HepG2 (cell line): ENCODE results near the gene IGFLR1. TPM values are rescaled to one million over a fixed set of nuclear protein-coding genes. Genes with fewer than 3 reads are reported as not detected.

Experiments used
- ARNTL ChIP-seq: sonication (generic); formaldehyde crosslinking; IDR thresholded peaks from 2 replicates; pipeline ENCODE4 v1.4.0; 2020; ENCODE audit warnings: mild to moderate bottlenecking, missing genetic modification reagents
- CBX5 ChIP-seq: sonication (generic); formaldehyde crosslinking; IDR thresholded peaks from 2 replicates; pipeline ENCODE4 v1.4.0; 2020; ENCODE audit warnings: missing genetic modification reagents, borderline replicate concordance
- CC2D1A ChIP-seq: sonication (generic); formaldehyde crosslinking; IDR thresholded peaks from 2 replicates; pipeline ENCODE4 v1.8.1; 2023; ENCODE audit warnings: mild to moderate bottlenecking, missing genetic modification reagents
- CREB1 ChIP-seq, 2 experiments: fragments of 450-650 bp in 1 of 2; IDR thresholded peaks; 2 replicates each; pipeline ENCODE4 v1.6.1; 2016 to 2017; ENCODE audit warnings: control low read depth in 1 of 2, mild to moderate bottlenecking in 1 of 2, missing compliant biosample characterization in 1 of 2, missing genetic modification characterization in 1 of 2
- GTF2F1 ChIP-seq: fragments of 150-350 bp; IDR thresholded peaks from 2 replicates; pipeline ENCODE4 v1.6.1; 2014; ENCODE audit warnings: low read length
- HMGXB3 ChIP-seq: sonication (generic); formaldehyde crosslinking; IDR thresholded peaks from 2 replicates; pipeline ENCODE4 v1.4.0; 2020; ENCODE audit warnings: missing genetic modification reagents, borderline replicate concordance
- JDP2 ChIP-seq: sonication (generic); formaldehyde crosslinking; IDR thresholded peaks from 2 replicates; pipeline ENCODE4 v1.8.1; 2022; ENCODE audit warnings: missing genetic modification reagents, borderline replicate concordance
- PATZ1 ChIP-seq: sonication (generic); formaldehyde crosslinking; IDR thresholded peaks from 2 replicates; pipeline ENCODE4 v1.4.0; 2020; ENCODE audit warnings: missing genetic modification reagents
- PLRG1 ChIP-seq: fragments of 450-650 bp; conservative IDR thresholded peaks from 2 replicates; pipeline ENCODE4 v1.6.1; 2016
- REXO4 ChIP-seq: sonication (generic); formaldehyde crosslinking; IDR thresholded peaks from 2 replicates; pipeline ENCODE4 v1.8.0; 2022; ENCODE audit warnings: missing genetic modification reagents, mild to moderate bottlenecking, borderline replicate concordance
- SMARCE1 ChIP-seq: fragments of 450-650 bp; IDR thresholded peaks from 2 replicates; pipeline ENCODE4 v1.6.1; 2017; ENCODE audit warnings: borderline replicate concordance
- SP140L ChIP-seq: sonication (generic); formaldehyde crosslinking; IDR thresholded peaks from 2 replicates; pipeline ENCODE4 v1.4.0; 2020; ENCODE audit warnings: missing genetic modification reagents, borderline replicate concordance
- ZFP36L1 ChIP-seq: sonication (generic); formaldehyde crosslinking; IDR thresholded peaks from 2 replicates; pipeline ENCODE4 v1.8.0; 2022; ENCODE audit warnings: mild to moderate bottlenecking, missing genetic modification reagents, moderate library complexity
- ZNF17 ChIP-seq: sonication (generic); formaldehyde crosslinking; IDR thresholded peaks from 2 replicates; pipeline ENCODE4 v1.5.0; 2020; ENCODE audit warnings: mild to moderate bottlenecking, missing genetic modification reagents
- ZNF282 ChIP-seq: fragments of 450-650 bp; IDR thresholded peaks from 2 replicates; pipeline ENCODE4 v1.6.1; 2018; ENCODE audit not compliant: partially characterized antibody
- ZNF354B ChIP-seq: sonication (generic); formaldehyde crosslinking; IDR thresholded peaks from 2 replicates; pipeline ENCODE4 v1.8.0; 2022; ENCODE audit warnings: mild to moderate bottlenecking, missing genetic modification reagents
- ZNF574 ChIP-seq: sonication (generic); formaldehyde crosslinking; IDR thresholded peaks from 2 replicates; pipeline ENCODE4 v1.4.0; 2020; ENCODE audit warnings: missing genetic modification reagents
- polyA plus RNA-seq, 8 experiments: library from polyadenylated mRNA; depleted of rRNA in 3 of 8; stranded (reverse) in 7 of 8; unstranded in 1 of 8; fragments of >200 nt; fragmentation: Illumina TruSeq in 4 of 8; extraction: Trizol in 4 of 8; gene quantifications; 2 replicates each; pipeline versions ENCODE4 v1.2.1 to v1.2.3, GENCODE V29; 2011 to 2016; ENCODE audit warnings: low read depth in 4 of 8, missing spikeins in 1 of 8, mixed read lengths in 1 of 8; ENCODE audit not compliant: insufficient read depth in 1 of 8
- total RNA-seq, 5 experiments: library from RNA; depleted of rRNA; stranded (reverse); fragments of >200 nt; fragmentation: Illumina TruSeq; extraction: Trizol; gene quantifications; 2 replicates each; pipeline ENCODE4 v1.2.3, GENCODE V29; 2016; ENCODE audit warnings: low read depth in 1 of 5
- TF ChIP-seq, protein P1 (sequence below): IDR thresholded peaks from 2 replicates; pipeline ENCODE4 v1.6.1; 2016; ENCODE audit warnings: mild to moderate bottlenecking, missing biosample characterization, missing genetic modification reagents
- TF ChIP-seq, protein P2 (sequence below): sonication (generic); formaldehyde crosslinking; IDR thresholded peaks from 2 replicates; pipeline ENCODE4 v1.4.0; 2020; ENCODE audit warnings: missing genetic modification reagents

The IGFLR1 gene
- total and polyA plus RNA-seq, 2 of the 13 experiments (the other 11 are each of a cell fraction or from before 2014, with no cell fraction given) = 5.4 to 8.9 TPM

DNA sequence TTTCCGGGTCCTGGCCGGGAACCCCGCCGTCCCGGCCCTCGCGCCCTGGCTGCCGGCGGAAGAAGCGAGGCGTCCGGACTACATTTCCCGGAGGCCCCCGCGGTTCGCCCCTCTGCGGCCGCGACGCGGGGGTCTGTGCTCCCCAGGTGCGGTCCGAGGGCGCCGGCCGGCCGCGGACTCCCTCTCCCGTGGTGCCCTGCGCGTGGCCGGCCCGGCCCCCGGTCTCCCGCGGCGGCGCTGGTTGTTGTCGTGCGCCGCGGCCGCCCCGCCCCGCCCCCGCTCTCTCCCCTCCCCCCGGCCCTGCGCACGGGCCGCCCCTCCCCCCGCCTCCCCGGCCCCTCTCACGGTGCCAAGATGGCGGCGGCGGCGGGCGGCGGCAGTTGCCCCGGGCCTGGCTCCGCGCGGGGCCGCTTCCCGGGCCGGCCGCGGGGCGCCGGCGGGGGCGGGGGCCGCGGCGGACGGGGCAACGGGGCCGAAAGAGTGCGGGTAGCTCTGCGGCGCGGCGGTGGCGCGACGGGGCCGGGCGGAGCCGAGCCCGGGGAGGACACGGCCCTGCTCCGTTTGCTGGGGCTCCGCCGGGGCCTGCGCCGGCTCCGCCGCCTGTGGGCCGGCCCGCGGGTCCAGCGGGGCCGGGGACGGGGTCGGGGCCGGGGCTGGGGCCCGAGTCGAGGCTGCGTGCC is 24.4 kb downstream of the IGFLR1 start, which contains the start of gene KMT2B (continued):
- TF ChIP-seq REXO4 (CRISPR knock-in tag) (no peak), ZNF17 (no peak), ZNF574 (CRISPR knock-in tag) (peak; percentile 64), PATZ1 (CRISPR knock-in tag) (peak; percentile 74), SMARCE1 (no peak), SP140L (no peak), ZFP36L1 (no peak), GTF2F1 (no peak), CBX5 (CRISPR knock-in tag) (no peak), ZNF354B (CRISPR knock-in tag) (no peak), CC2D1A (no peak), ZNF282 (no peak), HMGXB3 (CRISPR knock-in tag) (no peak), ARNTL (CRISPR knock-in tag) (no peak), CREB1 (IDR thresholded peaks at IDR 0.05) (peak; percentile 62; the same call in 1 of the 2 replicates), CREB1 (CRISPR knock-in tag; IDR thresholded peaks at IDR 0.05) (peak; percentile 66), PLRG1 (no peak), JDP2 (CRISPR knock-in tag) (no peak)
- TF ChIP-seq, protein P1, sequence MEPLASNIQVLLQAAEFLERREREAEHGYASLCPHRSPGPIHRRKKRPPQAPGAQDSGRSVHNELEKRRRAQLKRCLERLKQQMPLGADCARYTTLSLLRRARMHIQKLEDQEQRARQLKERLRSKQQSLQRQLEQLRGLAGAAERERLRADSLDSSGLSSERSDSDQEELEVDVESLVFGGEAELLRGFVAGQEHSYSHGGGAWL (CRISPR knock-in tag) = no peak
- TF ChIP-seq, protein P2, sequence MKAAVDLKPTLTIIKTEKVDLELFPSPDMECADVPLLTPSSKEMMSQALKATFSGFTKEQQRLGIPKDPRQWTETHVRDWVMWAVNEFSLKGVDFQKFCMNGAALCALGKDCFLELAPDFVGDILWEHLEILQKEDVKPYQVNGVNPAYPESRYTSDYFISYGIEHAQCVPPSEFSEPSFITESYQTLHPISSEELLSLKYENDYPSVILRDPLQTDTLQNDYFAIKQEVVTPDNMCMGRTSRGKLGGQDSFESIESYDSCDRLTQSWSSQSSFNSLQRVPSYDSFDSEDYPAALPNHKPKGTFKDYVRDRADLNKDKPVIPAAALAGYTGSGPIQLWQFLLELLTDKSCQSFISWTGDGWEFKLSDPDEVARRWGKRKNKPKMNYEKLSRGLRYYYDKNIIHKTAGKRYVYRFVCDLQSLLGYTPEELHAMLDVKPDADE = 0 out of 2 replicates have a peak, but pooled peaks have one; percentile 4
